Islet of Langerhans (tissue), 1 donor: ENCODE data around the gene IL1A.

Source experiments
- FAIRE-seq: peaks from one replicate; lab custom pipeline; 2011; peaks lifted over from hg19 to GRCh38; lab: Jason Lieb, UNC

Gene IL1A

GRCh38 chr2:112725545-112726457 is 58.5 kb downstream of the IL1A start:
- no peak for FAIRE-seq

GRCh38 chr2:112724591-112725525 is 59.4 kb downstream of the IL1A start:
- FAIRE-seq = no peak

- no peak for FAIRE-seq
Observed at GRCh38 chr2:112723995-112724394, 60.3 kb downstream of the IL1A start.
